Caco-2 (cell line): ENCODE results near the gene GOLT1B. TPM values are rescaled to one million over a fixed set of nuclear protein-coding genes. Genes with fewer than 3 reads are reported as not detected.

Source experiments
- BruUV-seq: library from RNA; stranded (reverse); fragments of 400-500 nt; replicated peaks from 2 replicates; lab custom pipeline; 2021; lab: Mats Ljungman, UMichigan
- CTCF ChIA-PET: fragments of 300-600 bp; sonication (Branson Sonifier 250); formaldehyde crosslinking; loops from one replicate; lab custom pipeline; 2022; ENCODE audit warnings: antibody characterized with exemption; lab: Charles Lee
- POLR2A ChIA-PET: fragments of 300-600 bp; sonication (Branson Sonifier 250); formaldehyde crosslinking; loops from one replicate; lab custom pipeline; 2022; ENCODE audit warnings: antibody characterized with exemption; lab: Charles Lee
- DNase-seq, 2 experiments: peaks; one replicate each; pipeline versions ENCODE4 v3.0.0 to v3.0.0-alpha.2; 2020 to 2022
- H3K27me3 ChIP-seq: replicated peaks from 2 replicates; pipeline ENCODE4 v1.6.0; 2011; ENCODE audit warnings: low read length; ENCODE audit not compliant: control insufficient read depth, insufficient read depth
- H3K36me3 ChIP-seq: 2 replicates; pipeline ENCODE4 v1.5.1; 2011; ENCODE audit warnings: low read length; ENCODE audit not compliant: control insufficient read depth, insufficient read depth
- H3K4me1 ChIP-seq: fragments of 250-450 bp; sonication (Bioruptor Pico); 2 replicates; pipeline ENCODE4 v1.5.1; 2020; ENCODE audit warnings: mild to moderate bottlenecking
- H3K4me3 ChIP-seq: 2 replicates; pipeline ENCODE4 v1.5.1; 2011; ENCODE audit warnings: low read depth, mild to moderate bottlenecking, control low read depth, low read length
- H3K9me3 ChIP-seq: fragments of 250-450 bp; sonication (Bioruptor Pico); 2 replicates; pipeline ENCODE4 v1.5.1; 2020; ENCODE audit warnings: mild to moderate bottlenecking, moderate library complexity
- H3K27ac Mint-ChIP-seq: one replicate; pipeline ENCODE4 v1.8.0; 2022; ENCODE audit warnings: mixed read lengths; ENCODE audit not compliant: unreplicated experiment
- H3K27me3 Mint-ChIP-seq: one replicate; pipeline ENCODE4 v1.8.0; 2022; ENCODE audit warnings: mixed read lengths; ENCODE audit not compliant: insufficient read depth, unreplicated experiment
- H3K36me3 Mint-ChIP-seq: one replicate; pipeline ENCODE4 v1.8.0; 2022; ENCODE audit warnings: mild to moderate bottlenecking, mixed read lengths; ENCODE audit not compliant: insufficient read depth, unreplicated experiment
- H3K4me1 Mint-ChIP-seq: one replicate; pipeline ENCODE4 v1.8.0; 2022; ENCODE audit warnings: low read depth, mixed read lengths; ENCODE audit not compliant: unreplicated experiment
- H3K4me3 Mint-ChIP-seq: one replicate; pipeline ENCODE4 v1.8.0; 2022; ENCODE audit warnings: mild to moderate bottlenecking, moderate library complexity, mixed read lengths; ENCODE audit not compliant: unreplicated experiment
- H3K9me3 Mint-ChIP-seq: one replicate; pipeline ENCODE4 v1.8.0; 2022; ENCODE audit warnings: mixed read lengths; ENCODE audit not compliant: unreplicated experiment
- intact Hi-C: fragments of 100-400 bp; cut with micrococcal nuclease; formaldehyde crosslinking; loops from one replicate; pipeline ENCODE4 v1.10.0; 2022; ENCODE audit not compliant: unreplicated experiment
- total RNA-seq: library from RNA; stranded (reverse); gene quantifications from 2 replicates; pipeline ENCODE4 v1.2.3, GENCODE V29; 2022
- TF ChIP-seq, protein P1 (sequence below), 2 experiments: fragments of 200-600 bp in 1 of 2; IDR thresholded peaks; 1 replicate in 1 of 2; 2 replicates in 1 of 2; pipeline versions ENCODE4 v1.5.1 to v1.8.0; 2011 to 2022; ENCODE audit warnings: antibody characterized with exemption in 1 of 2, control low read depth in 1 of 2, inconsistent platforms in 1 of 2, low read depth in 1 of 2, low read length in 1 of 2, mild to moderate bottlenecking in 1 of 2, moderate library complexity in 1 of 2; ENCODE audit not compliant: insufficient read depth in 1 of 2, severe bottlenecking in 1 of 2, unreplicated experiment in 1 of 2

Gene GOLT1B
- total RNA-seq, 1 experiment from 2014 or later = 81.7 TPM

DNA sequence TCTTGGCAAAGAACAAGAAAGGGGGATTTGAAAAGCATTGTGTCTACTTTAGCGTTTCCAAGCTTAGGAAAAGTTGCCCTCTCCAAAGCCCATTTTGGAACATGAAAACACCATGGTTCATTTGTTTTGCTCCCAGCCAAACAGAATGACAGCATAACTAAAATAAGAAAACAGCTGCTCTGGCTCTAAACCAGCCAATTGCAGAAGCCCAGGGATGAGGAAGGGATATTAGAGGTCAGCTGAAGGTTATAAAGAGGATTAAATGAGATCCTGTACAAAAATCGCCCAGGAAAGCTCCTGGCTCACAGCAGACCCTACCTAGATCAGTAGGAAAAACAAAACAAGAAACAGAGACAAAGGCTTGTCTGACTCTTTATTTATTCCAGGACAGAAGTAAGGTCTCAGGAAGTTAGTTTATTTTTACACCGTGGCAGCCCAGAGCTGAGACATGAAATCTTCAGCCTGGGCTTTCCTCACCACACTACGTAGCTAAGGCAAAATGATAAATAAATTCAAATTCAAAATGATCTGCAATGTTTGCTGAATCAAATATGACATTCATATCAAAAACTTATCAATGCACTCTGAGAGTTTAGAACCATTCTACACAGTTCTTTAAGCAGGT lies 50.4 kb downstream of the GOLT1B start:
- TF ChIP-seq, protein P1, sequence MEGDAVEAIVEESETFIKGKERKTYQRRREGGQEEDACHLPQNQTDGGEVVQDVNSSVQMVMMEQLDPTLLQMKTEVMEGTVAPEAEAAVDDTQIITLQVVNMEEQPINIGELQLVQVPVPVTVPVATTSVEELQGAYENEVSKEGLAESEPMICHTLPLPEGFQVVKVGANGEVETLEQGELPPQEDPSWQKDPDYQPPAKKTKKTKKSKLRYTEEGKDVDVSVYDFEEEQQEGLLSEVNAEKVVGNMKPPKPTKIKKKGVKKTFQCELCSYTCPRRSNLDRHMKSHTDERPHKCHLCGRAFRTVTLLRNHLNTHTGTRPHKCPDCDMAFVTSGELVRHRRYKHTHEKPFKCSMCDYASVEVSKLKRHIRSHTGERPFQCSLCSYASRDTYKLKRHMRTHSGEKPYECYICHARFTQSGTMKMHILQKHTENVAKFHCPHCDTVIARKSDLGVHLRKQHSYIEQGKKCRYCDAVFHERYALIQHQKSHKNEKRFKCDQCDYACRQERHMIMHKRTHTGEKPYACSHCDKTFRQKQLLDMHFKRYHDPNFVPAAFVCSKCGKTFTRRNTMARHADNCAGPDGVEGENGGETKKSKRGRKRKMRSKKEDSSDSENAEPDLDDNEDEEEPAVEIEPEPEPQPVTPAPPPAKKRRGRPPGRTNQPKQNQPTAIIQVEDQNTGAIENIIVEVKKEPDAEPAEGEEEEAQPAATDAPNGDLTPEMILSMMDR (IDR thresholded peaks at IDR 0.05; ENCODE audit: insufficient read depth in 1 of 2, low read depth in 1 of 2, low read length in 1 of 2, severe bottlenecking in 1 of 2, unreplicated experiment in 1 of 2) = no peak
- H3K4me1 ChIP-seq = peaks cover 14% of the 10 kb centered on the region
- BruUV-seq = no TSS peak

DNA sequence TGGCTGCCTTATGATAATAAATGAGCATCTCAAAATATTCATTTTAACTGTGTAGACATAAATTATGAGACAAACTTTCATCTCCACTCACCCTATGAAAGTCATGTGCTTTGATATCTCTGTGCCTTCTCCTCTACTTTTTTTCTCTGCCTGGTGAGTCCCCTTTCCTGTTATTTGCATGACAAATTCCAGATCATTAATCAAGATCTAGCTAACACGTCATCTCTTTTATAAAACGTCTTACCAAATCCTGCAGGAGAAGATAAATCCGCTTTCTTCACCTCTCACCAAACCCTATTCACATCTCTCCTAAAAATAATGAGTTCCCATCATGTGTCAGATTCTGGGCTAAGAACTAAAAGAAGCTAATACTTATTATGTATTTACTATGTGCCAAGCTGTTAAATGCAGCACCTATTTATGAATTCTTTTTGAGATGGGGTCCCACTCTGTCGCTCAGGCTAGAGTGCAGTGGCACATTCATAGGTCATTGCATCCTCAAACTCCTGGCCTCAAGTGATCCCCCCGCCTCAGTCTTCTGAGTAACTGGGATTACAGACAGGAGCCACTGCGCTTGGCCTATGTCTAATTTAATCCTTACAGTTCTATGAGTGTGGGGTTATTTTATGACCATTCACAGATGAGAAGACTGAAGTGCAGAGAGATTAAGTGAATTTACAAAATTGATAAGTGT lies 51.2 kb downstream of the GOLT1B start:
- no peak for DNase-seq
- Mint-ChIP-seq H3K4me3 (no peak overlapping the region), H3K9me3 (no peaks in the 10 kb centered on the region), H3K27ac (no peak overlapping the region), H3K27me3 (no peaks in the 10 kb centered on the region), H3K4me1 (peaks cover 18% of the 10 kb centered on the region), H3K36me3 (no peaks in the 10 kb centered on the region)
- intact Hi-C loops = no loop called here
- H3K9me3 ChIP-seq = no peaks in the 10 kb centered on the region
- no peaks in the 10 kb centered on the region for H3K27me3 ChIP-seq
- peaks cover 18% of the 10 kb centered on the region for H3K4me1 ChIP-seq
- TF ChIP-seq, protein P1 (IDR thresholded peaks at IDR 0.05; ENCODE audit: insufficient read depth in 1 of 2, low read depth in 1 of 2, low read length in 1 of 2, severe bottlenecking in 1 of 2, unreplicated experiment in 1 of 2) = no peak
- no TSS peak for BruUV-seq
- no peak overlapping the region for H3K4me3 ChIP-seq
- no peaks in the 10 kb centered on the region for H3K36me3 ChIP-seq
- ChIA-PET POLR2A (no interaction called here), CTCF (no interaction called here)

More for the DNA sequence above, 50.4 kb downstream of the GOLT1B start:
- no peaks in the 10 kb centered on the region for H3K9me3 ChIP-seq
- Mint-ChIP-seq H3K27ac (no peak overlapping the region), H3K27me3 (no peaks in the 10 kb centered on the region), H3K9me3 (no peaks in the 10 kb centered on the region), H3K4me1 (peaks cover 17% of the 10 kb centered on the region), H3K36me3 (no peaks in the 10 kb centered on the region), H3K4me3 (no peak overlapping the region)
- no peak for DNase-seq
- H3K36me3 ChIP-seq = no peaks in the 10 kb centered on the region
- H3K4me3 ChIP-seq = no peak overlapping the region
- ChIA-PET POLR2A (no interaction called here), CTCF (interaction anchor here (0.6 kb wide), 1 partner anchor 90 kb away, joined by 6 read pairs; no protein-coding TSS in a partner anchor)
- intact Hi-C loops = no loop called here
- no peaks in the 10 kb centered on the region for H3K27me3 ChIP-seq

DNA sequence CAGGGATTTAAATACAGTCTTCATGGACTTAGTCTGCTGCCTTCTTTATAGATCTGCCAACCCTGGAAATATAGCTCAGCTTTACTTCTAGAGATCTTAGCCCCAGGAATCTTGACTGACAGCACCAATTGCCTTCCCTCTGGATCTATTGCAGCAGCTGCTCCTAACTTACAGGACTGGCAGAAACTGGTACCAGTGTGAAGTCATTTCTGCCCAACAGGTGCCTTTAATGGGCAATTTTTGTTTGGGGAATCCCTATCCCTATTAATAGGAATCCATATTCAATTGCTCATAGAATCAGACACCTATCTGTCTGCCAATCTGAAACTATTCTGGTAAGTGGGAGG lies 51.7 kb downstream of the GOLT1B start:
- no TSS peak for BruUV-seq
- H3K36me3 Mint-ChIP-seq = no peaks in the 10 kb centered on the region
- no peaks in the 10 kb centered on the region for H3K9me3 Mint-ChIP-seq
- intact Hi-C loops = no loop called here
- Histone ChIP-seq H3K27me3 (no peaks in the 10 kb centered on the region), H3K36me3 (no peaks in the 10 kb centered on the region), H3K9me3 (no peaks in the 10 kb centered on the region), H3K4me1 (peaks cover 18% of the 10 kb centered on the region), H3K4me3 (no peak overlapping the region)
- no peak for DNase-seq
- no peak overlapping the region for H3K4me3 Mint-ChIP-seq
- no peaks in the 10 kb centered on the region for H3K27me3 Mint-ChIP-seq
- H3K27ac Mint-ChIP-seq = no peak overlapping the region
- H3K4me1 Mint-ChIP-seq = peaks cover 18% of the 10 kb centered on the region
- TF ChIP-seq, protein P1 (IDR thresholded peaks at IDR 0.05; ENCODE audit: insufficient read depth in 1 of 2, low read depth in 1 of 2, low read length in 1 of 2, severe bottlenecking in 1 of 2, unreplicated experiment in 1 of 2) = no peak
- ChIA-PET CTCF (interaction anchor here (0.6 kb wide), 1 partner anchor 509 kb away, joined by 4 read pairs; no protein-coding TSS in a partner anchor), POLR2A (no interaction called here)
